NCI-H2227 treated with DMSO at 0.1 percent for 48 hours (cell line): ENCODE data around the gene NOS1AP.

Source experiments
- DNase-seq: peaks from one replicate; lab custom pipeline; 2025; lab: John Stamatoyannopoulos, UW

The NOS1AP gene

DNA sequence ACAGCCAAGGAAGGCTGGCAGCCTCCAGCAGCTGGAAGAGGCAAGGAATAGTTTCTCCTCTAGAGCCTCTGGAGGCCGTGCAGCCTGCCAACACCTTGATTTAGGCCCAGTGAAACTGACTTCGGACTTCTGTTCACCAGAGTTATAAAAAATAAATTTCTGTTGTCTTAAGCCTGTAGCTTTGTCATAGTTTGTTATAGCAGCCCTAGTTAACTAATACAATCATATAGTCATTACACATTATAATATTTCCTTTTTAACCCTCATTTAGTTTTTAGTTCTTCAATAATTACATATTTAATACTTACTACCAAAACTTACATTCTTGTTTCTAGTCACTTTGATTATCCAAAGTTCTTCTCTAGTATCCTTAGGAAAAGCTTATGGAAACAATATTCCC is 20.3 kb downstream of the NOS1AP start:
- DNase-seq, result no peak

DNA sequence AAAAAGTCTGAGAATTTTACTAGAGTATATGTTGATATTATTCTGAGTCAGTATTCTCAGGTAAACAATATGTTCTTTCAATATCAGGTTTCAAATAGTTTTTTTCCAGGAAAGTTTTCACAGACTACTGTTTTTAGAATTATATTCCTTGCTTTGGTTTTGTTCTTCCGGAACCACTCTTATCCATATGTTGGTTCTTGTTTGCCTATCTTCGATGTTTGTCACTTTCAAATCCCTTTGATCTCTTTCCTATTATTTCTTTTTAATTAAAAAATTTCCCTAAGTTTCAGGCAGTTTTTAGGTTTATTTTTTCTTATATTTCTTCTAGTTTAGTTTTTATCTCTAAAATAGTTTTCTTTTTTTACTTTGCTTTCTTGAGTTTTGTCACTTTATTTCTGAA is 20.9 kb downstream of the NOS1AP start:
- no peak for DNase-seq

DNA sequence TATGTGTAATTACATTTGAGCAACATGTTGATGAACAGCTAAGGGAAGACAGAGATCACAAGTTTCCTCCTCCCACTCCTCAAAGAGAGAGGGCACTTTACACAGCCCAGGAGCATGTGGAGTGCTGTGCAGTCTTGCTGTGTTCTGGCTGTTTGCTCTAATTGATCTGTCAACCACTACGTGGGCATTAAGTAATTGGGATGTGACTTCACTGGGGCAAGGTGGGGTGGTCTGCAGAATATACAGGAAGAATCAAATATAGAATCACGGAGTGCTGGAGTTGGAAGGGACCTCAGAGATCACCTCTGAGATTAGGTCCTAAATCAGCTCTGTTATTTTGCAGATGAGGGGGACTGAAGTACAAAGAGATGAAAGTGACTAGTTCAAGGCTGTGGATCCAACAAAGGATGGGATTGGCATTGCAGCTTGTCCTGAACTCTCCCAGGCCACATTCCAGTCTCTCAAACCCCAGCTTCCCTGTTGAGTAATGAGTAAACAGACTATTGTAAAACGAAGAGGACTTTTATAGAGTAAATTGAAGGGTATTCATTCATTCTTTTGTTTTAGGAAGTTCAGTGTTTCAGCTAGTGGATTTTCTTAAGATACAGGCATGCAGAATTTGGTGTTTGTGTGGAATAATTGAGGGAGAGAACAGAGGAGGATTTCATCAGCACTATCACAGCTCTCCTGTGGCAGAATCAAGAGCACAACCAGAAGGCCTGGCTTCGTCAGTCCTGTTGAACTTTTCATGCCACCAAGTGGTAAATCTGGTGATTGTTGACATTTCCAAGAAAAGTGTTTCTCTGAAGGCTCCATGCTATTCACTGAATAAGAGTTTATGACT is 22.4 kb downstream of the NOS1AP start:
- no peak for DNase-seq

DNA sequence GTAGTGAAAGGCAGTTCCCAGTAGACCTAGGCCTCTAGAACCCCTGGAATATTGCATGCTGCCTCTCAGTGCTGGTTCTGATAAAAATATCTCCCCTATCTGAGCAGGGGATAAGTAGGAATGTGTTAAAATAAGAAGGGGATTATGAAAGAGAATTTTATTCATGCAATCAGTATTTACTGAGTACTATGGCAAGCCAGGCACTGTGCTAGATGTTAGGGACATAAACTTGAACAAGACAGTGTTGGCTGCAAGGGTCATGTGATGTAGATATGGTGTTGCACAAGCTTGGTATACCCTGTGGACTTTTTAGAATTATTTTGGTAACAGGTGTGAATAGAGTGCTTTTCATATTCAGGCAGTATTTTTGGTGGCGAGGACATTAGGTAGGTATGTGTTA is 23.6 kb downstream of the NOS1AP start:
- DNase-seq, result no peak

DNA sequence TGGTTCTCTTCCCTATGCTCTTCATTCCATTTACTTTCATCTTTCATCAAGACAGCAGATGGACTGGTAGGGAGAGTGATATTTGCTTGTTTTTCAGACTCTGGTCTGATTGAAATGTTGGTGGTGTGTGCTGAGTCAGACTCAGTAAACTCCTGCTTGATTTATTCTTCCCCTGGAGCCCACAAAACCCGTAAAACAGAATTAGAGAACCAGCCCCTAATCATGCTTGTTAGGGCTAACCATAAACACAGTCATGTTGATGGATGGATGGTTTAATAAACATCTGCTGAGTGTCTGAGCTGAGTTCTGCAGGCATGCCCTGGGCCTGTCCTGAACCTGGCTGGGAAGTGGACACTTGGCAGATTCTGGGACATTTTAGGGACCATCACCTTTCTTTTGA is 24.8 kb downstream of the NOS1AP start:
- DNase-seq, result no peak

DNA sequence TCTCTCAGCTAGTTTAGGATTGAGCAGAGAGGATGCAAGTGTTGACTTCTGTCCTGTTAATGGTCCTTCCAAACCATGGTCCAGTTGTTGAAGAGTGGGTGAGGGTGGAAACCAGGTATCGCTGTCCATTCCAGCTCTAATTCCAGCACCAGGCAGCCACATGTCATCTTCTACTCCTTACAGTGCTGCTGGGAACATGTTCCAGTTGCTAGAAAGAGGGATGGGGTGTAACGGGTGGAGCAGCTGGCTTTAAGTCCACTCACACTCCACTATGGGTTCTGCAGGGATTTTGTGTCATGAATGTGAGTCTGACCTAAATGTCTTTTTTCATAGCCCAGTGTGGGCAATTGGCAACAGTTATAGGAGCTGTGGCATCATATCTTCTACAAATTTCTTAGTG is 25.2 kb downstream of the NOS1AP start:
- no peak for DNase-seq

DNA sequence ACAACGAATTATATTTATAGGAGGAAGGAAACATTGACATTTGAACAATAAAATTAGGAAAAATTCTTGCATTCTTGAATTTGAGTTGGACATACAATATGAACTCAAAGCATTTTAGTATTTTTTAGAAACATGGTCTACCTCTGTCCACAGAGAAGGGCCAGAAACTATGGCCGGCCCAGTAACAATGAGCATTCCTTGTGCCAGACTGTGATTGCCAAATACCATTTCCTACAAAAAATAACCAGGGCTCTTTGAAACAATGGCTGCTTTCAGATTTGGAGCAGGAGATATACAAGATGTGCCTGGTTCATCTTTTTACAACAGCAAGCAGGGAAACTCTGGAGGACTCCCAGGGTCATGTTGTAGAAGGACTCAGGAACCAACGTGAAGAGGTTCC is 38.4 kb downstream of the NOS1AP start:
- DNase-seq, result no peak

DNA sequence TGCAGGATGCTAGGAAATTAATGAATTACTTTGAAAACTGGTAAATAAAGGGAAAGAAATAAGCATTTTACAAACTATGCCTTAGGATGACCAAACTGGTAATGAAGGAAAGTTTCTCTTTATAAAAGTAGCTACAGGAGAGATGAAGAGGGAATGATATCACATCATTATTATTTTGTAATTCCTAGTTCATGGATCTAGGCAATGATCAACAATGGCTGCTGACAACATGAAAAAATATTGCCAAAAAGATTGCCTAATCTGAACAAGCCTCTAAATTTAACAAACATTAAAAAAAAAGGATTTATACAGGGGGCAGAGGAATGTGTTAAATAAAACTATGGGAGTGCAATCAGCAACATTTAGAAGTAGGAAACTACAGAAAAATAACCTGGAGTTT is 38.9 kb downstream of the NOS1AP start:
- DNase-seq, result no peak

DNA sequence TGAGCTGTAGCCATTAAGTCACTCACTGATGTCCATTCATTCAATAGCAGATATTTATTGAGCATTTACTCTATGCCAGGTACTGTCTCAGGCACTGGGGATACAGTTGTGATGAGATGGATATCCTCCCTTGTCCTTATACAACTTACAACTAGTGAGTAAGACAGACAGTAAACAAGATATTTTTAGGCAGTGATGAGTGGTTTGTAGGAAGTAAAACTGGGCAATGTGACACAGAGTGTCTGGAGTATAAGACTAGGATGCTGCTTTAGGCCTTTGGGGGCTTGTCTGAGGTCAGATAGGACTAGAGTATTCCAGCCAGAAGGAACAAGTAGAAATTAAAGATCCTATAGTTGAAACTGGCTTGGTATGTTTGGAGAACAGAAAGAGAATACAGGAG is 41.4 kb downstream of the NOS1AP start:
- no peak for DNase-seq

DNA sequence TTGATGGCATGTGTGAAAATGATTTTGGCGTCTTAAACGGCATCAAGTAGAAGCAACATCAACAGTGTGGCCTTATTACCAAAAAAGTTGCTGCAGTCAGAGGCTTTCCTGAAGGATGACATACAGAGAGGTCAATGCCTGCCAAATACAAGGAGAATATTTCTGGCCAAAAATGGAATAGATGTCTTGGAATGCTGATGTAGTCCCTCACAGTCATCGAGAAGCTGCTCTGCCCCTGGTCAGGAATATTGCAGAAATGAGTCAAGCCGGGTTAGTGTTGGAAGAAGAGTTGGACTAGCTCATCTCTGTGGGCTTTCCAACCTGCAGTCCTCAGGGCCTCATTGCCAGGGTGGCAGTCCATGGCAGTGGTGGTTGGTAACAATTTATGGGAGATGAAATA is 42.1 kb downstream of the NOS1AP start:
- no peak for DNase-seq

DNA sequence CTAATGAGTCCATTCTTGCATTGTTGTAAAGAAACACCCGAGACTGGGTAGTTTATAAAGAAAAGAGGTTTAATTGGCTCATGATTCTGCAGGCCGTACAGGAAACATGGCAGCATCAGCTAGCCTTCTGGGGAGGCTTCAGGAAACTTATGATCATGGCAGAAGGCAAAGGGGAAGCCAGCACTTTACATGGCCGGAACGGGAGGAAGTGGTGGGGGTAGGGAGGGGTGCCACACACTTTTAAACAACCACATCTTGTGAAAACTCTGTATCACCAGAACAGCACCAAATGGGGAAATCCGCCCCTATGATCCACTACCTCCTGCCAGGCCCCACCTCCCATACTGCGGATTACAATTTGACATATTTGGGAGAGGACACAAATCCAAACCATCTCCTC is 43.9 kb downstream of the NOS1AP start:
- no peak for DNase-seq

DNA sequence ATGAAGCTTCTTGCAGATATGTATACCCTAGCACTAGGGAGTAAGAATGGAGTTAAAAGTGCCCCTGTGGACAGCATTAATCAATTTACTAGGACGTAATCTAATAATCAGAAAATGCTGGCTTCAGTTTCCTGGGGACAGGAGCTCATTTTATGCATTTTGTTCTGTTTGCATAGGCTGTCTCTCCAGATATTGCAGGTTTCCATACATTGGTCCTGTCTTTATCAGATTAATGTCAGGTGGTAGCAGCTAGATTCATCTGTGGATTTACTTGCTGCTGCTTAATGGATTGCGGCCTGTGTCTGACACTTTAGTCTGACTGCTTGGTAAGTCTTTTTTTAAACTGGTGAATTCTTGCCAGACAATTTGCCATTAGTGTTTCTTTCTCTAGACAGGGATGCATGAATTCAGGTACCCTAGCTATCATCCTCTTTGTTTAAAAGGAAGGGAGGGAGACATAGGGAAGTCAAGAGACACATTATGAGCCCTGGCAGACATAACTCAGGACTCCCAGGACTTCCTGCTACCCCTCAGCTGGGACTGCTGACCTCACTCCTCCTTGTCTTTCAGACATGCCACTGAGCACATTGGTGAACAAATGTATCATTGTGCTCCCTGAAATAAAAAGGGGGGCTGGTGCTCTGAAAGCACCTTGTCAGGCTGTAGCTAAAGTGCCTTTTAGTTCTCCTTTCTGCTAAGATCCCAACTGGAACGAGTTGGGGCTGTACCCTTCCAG is 47.7 kb downstream of the NOS1AP start:
- DNase-seq, result no peak

DNA sequence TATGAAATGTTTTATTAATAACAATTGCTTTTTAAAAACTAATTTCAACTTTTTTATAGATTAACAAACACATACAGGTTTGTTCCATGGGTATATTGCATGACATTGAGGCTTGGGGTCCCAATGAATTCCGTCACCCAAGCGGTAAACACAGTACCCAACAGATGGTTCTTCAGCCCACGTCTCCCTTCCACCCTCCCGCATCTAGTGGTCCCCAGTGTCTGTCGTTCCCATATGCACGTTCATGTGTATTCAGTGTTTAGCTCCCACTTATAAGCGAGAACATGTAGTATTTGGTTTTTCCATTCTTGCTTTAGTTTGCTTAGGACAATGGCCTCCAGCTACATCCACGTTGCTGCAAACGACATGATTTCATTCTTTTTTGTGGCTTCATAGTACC is 48.6 kb downstream of the NOS1AP start:
- DNase-seq, result no peak

DNA sequence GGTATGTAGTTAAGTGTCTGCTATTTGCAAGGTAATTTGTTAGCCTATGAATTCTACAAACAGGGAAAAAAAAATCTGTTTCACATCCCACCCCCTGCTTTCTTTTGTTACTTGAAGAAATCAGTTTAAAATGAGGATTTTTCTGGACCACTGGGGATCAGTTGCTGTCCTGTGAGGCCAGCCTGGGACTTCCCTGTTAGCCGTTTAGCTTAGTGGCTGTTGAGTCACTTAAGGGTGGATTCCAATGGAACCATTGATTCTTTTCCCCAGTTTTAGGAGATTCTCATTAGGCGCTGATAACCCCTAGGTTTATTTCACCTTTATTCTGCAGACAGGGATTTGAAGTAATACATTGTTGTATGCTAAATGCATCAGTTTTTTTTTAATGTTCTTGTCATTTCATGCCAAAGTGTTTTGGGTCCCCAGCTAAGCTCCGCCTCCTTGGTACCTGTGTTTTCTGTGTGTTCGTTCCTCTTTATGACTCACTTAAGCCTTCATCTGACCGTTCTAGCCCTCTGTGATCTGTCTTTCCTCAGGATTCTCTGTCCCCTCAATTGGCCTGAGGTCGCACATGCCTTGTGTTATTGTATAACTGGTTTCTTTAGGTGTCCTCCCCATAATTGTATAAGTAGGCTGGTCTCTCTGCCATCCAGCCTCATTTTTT is 59.3 kb downstream of the NOS1AP start:
- DNase-seq, result no peak

DNA sequence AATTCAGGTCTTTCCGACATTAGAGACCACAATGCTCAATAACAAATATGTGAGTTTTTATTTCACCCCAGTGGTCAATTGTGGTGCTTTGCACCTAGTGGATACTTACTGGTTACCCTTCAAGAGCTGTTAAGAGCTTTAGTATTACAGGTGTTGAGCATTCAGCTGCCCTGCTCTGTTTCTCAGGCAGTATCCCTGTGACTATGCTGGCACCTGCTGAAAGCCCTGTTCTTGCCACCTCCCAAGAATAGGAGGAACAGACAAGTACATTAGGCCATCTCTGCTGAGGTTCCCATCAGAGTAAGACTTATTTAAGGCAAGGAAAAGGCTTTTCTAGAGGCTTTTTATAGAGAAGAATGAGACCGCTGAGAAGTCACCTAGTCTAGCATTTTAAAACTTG is 60.8 kb downstream of the NOS1AP start:
- DNase-seq, result no peak

DNA sequence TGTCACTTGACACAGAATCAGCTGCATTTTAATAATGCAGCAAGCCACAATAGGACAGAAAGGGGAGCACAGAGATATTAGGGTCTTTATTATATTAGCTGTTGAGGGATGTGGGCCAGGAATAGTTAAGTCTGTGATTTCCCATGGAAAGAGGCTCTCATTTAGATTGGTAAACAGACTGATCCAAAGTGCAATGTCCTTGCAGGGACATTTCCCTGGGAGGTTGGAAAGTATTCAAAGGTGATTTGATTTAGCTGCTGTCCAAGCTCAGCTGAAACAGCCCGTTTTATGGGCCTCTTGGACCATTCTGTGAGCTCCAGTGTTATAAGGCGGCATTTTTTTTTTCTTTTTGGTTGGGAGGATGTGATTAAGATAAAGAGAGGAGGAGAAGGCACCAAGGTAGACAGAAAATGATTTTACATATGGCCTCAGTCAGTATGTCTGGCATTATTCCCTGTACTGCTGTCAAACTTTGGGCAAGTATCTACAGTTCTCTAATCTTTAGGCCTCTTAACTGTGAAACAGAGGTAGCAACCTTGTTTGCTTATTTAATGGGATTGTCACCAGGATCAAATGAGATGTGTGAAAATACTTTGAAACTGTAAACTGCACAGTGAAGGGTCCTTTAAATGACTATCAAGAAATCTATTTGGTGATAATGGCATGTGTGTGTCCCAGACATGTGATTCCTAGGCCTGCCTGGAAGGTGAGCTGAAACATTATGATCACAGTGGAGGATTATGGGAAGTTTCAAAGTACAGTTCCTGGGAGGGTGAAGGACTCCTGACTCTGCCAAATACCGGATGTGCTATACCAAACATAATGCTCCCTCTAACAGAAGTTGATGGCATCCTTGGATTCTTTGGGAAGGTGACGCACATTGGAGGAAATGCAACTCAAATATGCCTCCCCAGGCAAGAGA is 62.2 kb downstream of the NOS1AP start:
- no peak for DNase-seq

DNA sequence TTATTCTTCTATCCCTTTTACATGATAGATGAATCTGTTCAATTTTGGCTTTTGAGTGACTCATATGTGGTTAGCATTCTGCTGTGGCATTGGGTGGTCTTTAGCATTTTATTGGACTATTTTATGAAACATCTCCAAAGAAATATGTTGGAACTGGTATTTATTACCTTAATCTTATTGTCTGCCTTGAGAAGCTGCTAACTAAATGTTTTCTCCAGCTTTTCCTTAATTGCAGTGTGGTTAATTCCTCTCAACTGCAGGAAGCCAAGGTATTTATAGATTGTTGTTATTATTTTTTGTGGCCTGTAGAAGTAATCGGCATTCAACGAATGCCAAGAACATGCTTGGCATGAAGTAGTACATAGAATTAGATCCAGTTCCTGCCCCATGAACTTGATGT is 64.1 kb downstream of the NOS1AP start:
- DNase-seq, result no peak

DNA sequence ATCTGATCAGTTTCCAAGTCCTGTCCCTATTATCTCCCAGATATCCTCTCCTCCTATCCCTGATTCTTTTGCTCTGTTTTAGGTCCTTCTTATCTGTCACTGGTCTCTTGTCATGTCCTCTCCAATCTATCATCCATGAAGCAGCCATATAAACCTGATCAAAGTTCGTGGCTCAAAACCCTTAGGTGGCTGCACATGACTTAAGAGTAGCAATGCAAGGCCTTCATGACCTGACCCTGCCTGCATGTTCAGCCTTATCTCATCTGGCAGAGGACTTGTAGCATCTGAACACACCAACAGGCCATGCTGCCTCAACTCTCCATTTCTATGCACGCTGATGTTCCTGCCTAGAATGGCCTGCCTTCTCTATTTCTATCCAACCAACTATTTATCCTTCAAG is 65.2 kb downstream of the NOS1AP start:
- DNase-seq, result no peak

DNA sequence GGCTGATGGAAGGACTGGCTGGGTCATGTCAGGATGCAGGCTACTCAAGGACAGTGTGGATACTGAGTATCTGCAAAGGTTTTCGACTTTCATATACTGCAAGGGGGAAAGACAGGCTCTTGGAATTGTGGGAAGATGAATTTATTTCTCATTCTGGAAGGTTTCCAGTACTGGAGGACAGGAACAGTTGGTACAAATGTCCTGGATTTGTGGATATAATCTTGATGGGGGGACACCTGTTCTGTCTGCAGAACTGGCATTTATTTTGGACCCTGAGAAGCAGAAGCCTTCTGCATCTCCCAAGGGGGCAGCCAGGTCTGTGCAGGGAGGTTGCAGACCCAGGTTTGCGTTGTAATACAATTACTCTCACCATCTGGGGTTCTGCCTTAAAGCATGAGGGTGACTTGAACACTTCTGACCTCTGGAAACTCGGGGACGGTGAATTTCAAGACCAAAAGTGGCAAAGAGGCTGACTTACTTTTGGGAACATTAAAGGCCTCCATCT is 65.8 kb downstream of the NOS1AP start:
- no peak for DNase-seq

DNA sequence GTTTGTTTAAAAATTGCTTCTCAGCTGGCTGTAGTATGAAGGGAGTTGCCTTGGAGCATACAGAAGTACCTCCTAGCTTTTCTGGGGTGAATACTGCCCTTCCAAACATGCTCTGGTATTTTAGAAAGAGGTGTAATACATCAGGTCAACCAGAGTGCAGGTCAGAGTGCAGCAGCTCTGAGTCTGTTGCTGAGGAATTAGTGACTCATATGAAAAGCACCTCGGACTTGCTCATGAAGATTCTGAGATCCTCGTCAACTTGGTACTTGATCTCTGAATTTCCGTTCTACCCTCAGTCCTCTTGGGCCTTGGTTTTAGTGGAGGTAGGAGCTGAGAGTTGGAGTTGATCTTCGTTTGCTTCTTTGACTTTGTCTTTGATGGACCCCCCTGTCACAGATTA is 67.3 kb downstream of the NOS1AP start:
- no peak for DNase-seq

DNA sequence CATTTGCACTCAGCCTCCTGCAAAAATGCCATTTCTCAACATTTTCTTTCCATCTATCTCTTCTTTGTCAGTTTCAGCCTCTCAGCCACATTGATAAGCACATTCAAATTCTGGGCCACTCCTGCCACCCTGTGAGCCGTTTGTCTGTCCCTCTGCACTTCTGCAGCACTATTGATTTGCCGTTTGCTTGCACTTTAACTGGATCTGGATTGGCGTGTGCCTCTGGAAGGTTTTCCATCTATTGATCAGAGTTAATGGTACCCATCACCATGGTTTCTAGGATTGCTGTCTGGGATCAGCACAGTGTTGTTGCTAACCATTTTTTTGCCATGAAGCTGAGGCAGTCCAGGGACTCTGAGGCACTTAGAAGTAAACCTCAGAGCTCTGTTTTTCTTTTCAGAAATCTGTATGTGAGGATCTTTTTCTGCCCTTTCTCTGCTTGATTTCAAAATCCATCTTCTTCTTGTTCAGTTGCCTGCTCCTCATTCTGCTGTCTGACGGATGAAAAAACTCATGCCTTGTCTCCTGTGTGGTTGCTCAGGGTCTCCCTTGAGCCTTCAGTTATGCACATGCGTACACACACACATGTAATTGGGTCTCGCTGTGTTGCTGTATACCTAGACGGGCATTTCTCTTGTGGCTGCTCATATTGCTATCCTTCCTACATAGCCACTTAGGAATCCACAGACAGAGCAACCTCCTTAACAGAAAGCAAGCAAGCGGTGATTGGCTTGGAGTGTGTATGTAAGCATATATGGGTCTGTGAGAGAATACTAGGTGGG is 67.9 kb downstream of the NOS1AP start:
- DNase-seq, result no peak
